ENCODE data around the gene SOX6. TPM values are rescaled to one million over a fixed set of nuclear protein-coding genes. Genes with fewer than 3 reads are reported as not detected.
A peak's percentile ranks its signal among the peaks of the same experiment; 100 is the strongest.

SOX6 gene
- total RNA-seq, 4 donors from 2014 or later = 1.6 to 22.7 (median 6.9) TPM

- no peaks in the 10 kb centered on the region for H3K9me3 ChIP-seq
- intact Hi-C loops (cut with DNase I; ENCODE audit: low total_unique reads) (loop anchor here (5.0 kb wide), 1 partner anchor 102 kb away; no protein-coding TSS in a partner anchor), in situ Hi-C loops (cut with MboI; ENCODE audit: low pct_ligation_motif_present in 1 of 4, low pct_unique_long_range_greater_than_20kb in 1 of 4, low sequenced_read_pairs in 3 of 4) (no loop called here)
- DNase-seq = no peak
- no peaks in the 10 kb centered on the region for H3K27me3 ChIP-seq
- H3K27ac ChIP-seq = no peak overlapping the region
- 82% methylated on average over 1 of the region's 1 CpG; no CpG with 5 or more reads in 1 of the 2 donors for WGBS, 2 donors (ENCODE audit: low coverage in 1 of 2)
- H3K36me3 ChIP-seq = no peaks in the 10 kb centered on the region
- TF ChIP-seq POLR2A (IDR thresholded peaks at IDR 0.05) = no peak
- TF ChIP-seq CTCF (IDR thresholded peaks at IDR 0.05) = no peak
- no peak for TF ChIP-seq POLR2AphosphoS5 (IDR thresholded peaks at IDR 0.05)
- no peak for TF ChIP-seq EP300 (IDR thresholded peaks at IDR 0.05; ENCODE audit: low read depth)
- H3K4me1 ChIP-seq = peaks cover 0 to 26% (median 6%) of the 10 kb centered on the region in 4 donors
- H3K4me3 ChIP-seq = no peak overlapping the region
Observed at GRCh38 chr11:15938983-15939382, 417.4 kb downstream of the SOX6 start.

DNA sequence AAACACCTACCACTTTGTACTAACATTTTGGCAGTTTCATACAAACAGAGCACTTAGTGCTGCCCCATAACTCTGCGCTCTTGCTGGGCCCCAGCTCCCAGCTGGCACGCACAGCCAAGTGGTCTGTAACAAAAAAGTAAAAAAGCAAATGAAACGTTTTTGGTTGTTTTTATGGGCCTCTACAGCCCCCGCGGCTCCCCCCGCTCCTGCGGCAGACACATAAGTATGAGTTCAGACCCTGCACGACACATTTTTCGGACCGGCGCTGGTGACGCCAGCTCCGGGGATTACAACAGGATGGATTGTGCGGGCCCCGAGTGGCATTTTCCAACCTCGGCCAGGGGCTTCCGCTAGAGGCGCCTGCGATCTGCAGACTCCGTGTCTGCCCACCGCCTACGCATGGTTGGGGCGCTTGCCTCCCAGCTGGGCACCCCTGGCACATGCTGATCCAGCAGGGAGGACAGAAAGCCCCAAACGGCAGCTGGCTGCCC, 418.2 kb downstream of the SOX6 start:
- Histone ChIP-seq H3K27ac (peak overlapping the region; percentile 8 to 44 (median 32)), H3K4me3 (no peak overlapping the region)
- in situ Hi-C loops (cut with MboI; ENCODE audit: low pct_ligation_motif_present in 1 of 4, low pct_unique_long_range_greater_than_20kb in 1 of 4, low sequenced_read_pairs in 3 of 4) = no loop called here

GRCh38 chr11:15937601-15938120, 418.7 kb downstream of the SOX6 start:
- intact Hi-C loops (cut with DNase I; ENCODE audit: low total_unique reads) (loop anchor here (5.0 kb wide), 1 partner anchor 100 kb away; no protein-coding TSS in a partner anchor), in situ Hi-C loops (cut with MboI; ENCODE audit: low pct_ligation_motif_present in 1 of 4, low pct_unique_long_range_greater_than_20kb in 1 of 4, low sequenced_read_pairs in 3 of 4) (no loop called here)
- DNase-seq = no peak
- H3K4me1 ChIP-seq = peaks cover 0 to 31% (median 10%) of the 10 kb centered on the region in 4 donors
- no peak overlapping the region for H3K4me3 ChIP-seq
- TF ChIP-seq EP300 (IDR thresholded peaks at IDR 0.05; ENCODE audit: low read depth) (no peak), POLR2A (IDR thresholded peaks at IDR 0.05) (no peak), CTCF (IDR thresholded peaks at IDR 0.05) (no peak), POLR2AphosphoS5 (IDR thresholded peaks at IDR 0.05) (no peak)
- no peaks in the 10 kb centered on the region for H3K36me3 ChIP-seq
- H3K9me3 ChIP-seq = no peaks in the 10 kb centered on the region
- H3K27me3 ChIP-seq = no peaks in the 10 kb centered on the region
- WGBS, 2 donors (ENCODE audit: low coverage in 1 of 2) = 55% methylated on average over 12 of the region's 12 CpGs; no CpG with 5 or more reads in 1 of the 2 donors
- H3K27ac ChIP-seq = peak overlapping the region; percentile 8 to 44 (median 32)

More for the DNA sequence above, 418.2 kb downstream of the SOX6 start:
- Histone ChIP-seq H3K36me3 (no peaks in the 10 kb centered on the region), H3K27me3 (no peaks in the 10 kb centered on the region), H3K4me1 (peaks cover 0 to 26% (median 8%) of the 10 kb centered on the region in 4 donors), H3K9me3 (no peaks in the 10 kb centered on the region)
- TF ChIP-seq CTCF (IDR thresholded peaks at IDR 0.05) (peak in 1 of 5 experiments; percentile 6), POLR2AphosphoS5 (IDR thresholded peaks at IDR 0.05) (no peak)
- WGBS, 2 donors (ENCODE audit: low coverage in 1 of 2) = 63 to 100% methylated on average over 2 to 24 of the region's 24 CpGs
- intact Hi-C loops (cut with DNase I; ENCODE audit: low total_unique reads) = loop anchor here (5.0 kb wide), 1 partner anchor 101 kb away; no protein-coding TSS in a partner anchor
- DNase-seq = no peak

GRCh38 chr11:15936011-15936410, 420.3 kb downstream of the SOX6 start:
- intact Hi-C loops (cut with DNase I; ENCODE audit: low total_unique reads) = loop anchor here (5.0 kb wide), 1 partner anchor 99 kb away; no protein-coding TSS in a partner anchor
- no peaks in the 10 kb centered on the region for H3K9me3 ChIP-seq
- H3K4me3 ChIP-seq = no peak overlapping the region
- WGBS, 2 donors (ENCODE audit: low coverage in 1 of 2) = 81% methylated on average over 2 of the region's 2 CpGs; no CpG with 5 or more reads in 1 of the 2 donors
- DNase-seq = no peak
- in situ Hi-C loops (cut with MboI; ENCODE audit: low pct_ligation_motif_present in 1 of 4, low pct_unique_long_range_greater_than_20kb in 1 of 4, low sequenced_read_pairs in 3 of 4) = no loop called here
- TF ChIP-seq EP300 (IDR thresholded peaks at IDR 0.05; ENCODE audit: low read depth) = no peak
- no peak for TF ChIP-seq POLR2A (IDR thresholded peaks at IDR 0.05)
- no peak for TF ChIP-seq POLR2AphosphoS5 (IDR thresholded peaks at IDR 0.05)
- no peak for TF ChIP-seq CTCF (IDR thresholded peaks at IDR 0.05)
- H3K27ac ChIP-seq = peak overlapping the region in 2 of 4 donors; percentile 12 to 53
- no peaks in the 10 kb centered on the region for H3K27me3 ChIP-seq
- H3K4me1 ChIP-seq = peaks cover 0 to 32% (median 10%) of the 10 kb centered on the region in 4 donors
- H3K36me3 ChIP-seq = no peaks in the 10 kb centered on the region
